IMR-90 (cell line): ENCODE measurements around the gene XCR1. TPM values are rescaled to one million over a fixed set of nuclear protein-coding genes. Genes with fewer than 3 reads are reported as not detected.

Experiments used
- ATAC-seq: fragments of 200-7000 bp; cut with Tn5 transposase; 2 replicates; pipeline ENCODE4 v1.9.1; 2020; ENCODE audit warnings: low read depth, mild to moderate bottlenecking, moderate library complexity
- BruUV-seq: library from RNA; stranded (reverse); fragments of 400-500 nt; replicated peaks from 2 replicates; lab custom pipeline; 2021; lab: Mats Ljungman, UMichigan
- CTCF ChIA-PET: fragments of 300-600 bp; formaldehyde crosslinking; extraction: SDS; loops from one replicate; lab custom pipeline; 2021; ENCODE audit warnings: antibody characterized with exemption; lab: Yijun Ruan, JAX
- POLR2A ChIA-PET: fragments of 300-600 bp; sonication (Branson Sonifier 250); formaldehyde crosslinking; loops from one replicate; lab custom pipeline; 2022; ENCODE audit warnings: antibody characterized with exemption; ENCODE audit not compliant: unreplicated experiment; lab: Charles Lee
- DNase-seq: peaks from one replicate; pipeline ENCODE4 v3.0.0; 2013
- H2AFZ ChIP-seq: replicated peaks from 2 replicates; pipeline ENCODE3; 2013; ENCODE audit warnings: low read length, mild to moderate bottlenecking; ENCODE audit not compliant: poor library complexity
- H2AK5ac ChIP-seq: 2 replicates; pipeline ENCODE4 v1.6.1; 2013; ENCODE audit warnings: low read depth, low read length, inconsistent platforms
- H2AK9ac ChIP-seq: replicated peaks from 2 replicates; pipeline ENCODE3; 2013; ENCODE audit warnings: mild to moderate bottlenecking, low read depth, low read length, moderate library complexity; ENCODE audit not compliant: poor library complexity
- H2BK120ac ChIP-seq: 2 replicates; pipeline ENCODE4 v1.6.1; 2013; ENCODE audit warnings: low read depth, low read length, inconsistent platforms
- H2BK15ac ChIP-seq: 3 replicates; pipeline ENCODE4 v1.6.1; 2013; ENCODE audit warnings: low read depth, low read length, inconsistent platforms
- H2BK20ac ChIP-seq: 2 replicates; pipeline ENCODE4 v1.6.1; 2013; ENCODE audit warnings: low read depth, mild to moderate bottlenecking, inconsistent platforms, low read length, moderate library complexity
- H2BK5ac ChIP-seq: 2 replicates; pipeline ENCODE4 v1.6.1; 2013; ENCODE audit warnings: mild to moderate bottlenecking, low read depth, low read length, inconsistent platforms; ENCODE audit not compliant: poor library complexity, severe bottlenecking
- H3K14ac ChIP-seq: replicated peaks from 2 replicates; pipeline ENCODE4 v1.6.1; 2013; ENCODE audit warnings: low read depth, low read length, inconsistent platforms
- H3K18ac ChIP-seq: 2 replicates; pipeline ENCODE4 v1.6.1; 2013; ENCODE audit warnings: low read depth, low read length, control low read depth
- H3K23ac ChIP-seq: 2 replicates; pipeline ENCODE4 v1.6.1; 2013; ENCODE audit warnings: low read depth, low read length, inconsistent platforms
- H3K27ac ChIP-seq: 2 replicates; pipeline ENCODE4 v1.5.1; 2013; ENCODE audit warnings: mild to moderate bottlenecking, control low read depth, low read length; ENCODE audit not compliant: insufficient read depth
- H3K27me3 ChIP-seq: 2 replicates; pipeline ENCODE4 v1.6.1; 2013; ENCODE audit warnings: low read length; ENCODE audit not compliant: control insufficient read depth, insufficient read depth
- H3K36me3 ChIP-seq: 2 replicates; pipeline ENCODE4 v1.6.1; 2013; ENCODE audit warnings: low read length, mixed read lengths; ENCODE audit not compliant: control insufficient read depth, insufficient read depth
- H3K4ac ChIP-seq: 2 replicates; pipeline ENCODE4 v1.6.1; 2013; ENCODE audit warnings: low read depth, low read length, inconsistent platforms
- H3K4me1 ChIP-seq: 2 replicates; pipeline ENCODE4 v1.6.1; 2013; ENCODE audit warnings: low read length, mixed read lengths; ENCODE audit not compliant: control insufficient read depth, insufficient read depth
- H3K4me2 ChIP-seq: 2 replicates; pipeline ENCODE4 v1.6.1; 2013; ENCODE audit warnings: low read depth, mild to moderate bottlenecking, control low read depth, low read length, moderate library complexity
- H3K4me3 ChIP-seq: 2 replicates; pipeline ENCODE4 v1.5.1; 2013; ENCODE audit warnings: low read depth, mild to moderate bottlenecking, control low read depth, low read length, moderate library complexity; ENCODE audit not compliant: insufficient read depth
- H3K56ac ChIP-seq: 2 replicates; pipeline ENCODE4 v1.6.1; 2013; ENCODE audit warnings: low read length, inconsistent platforms; ENCODE audit not compliant: insufficient read depth; ENCODE audit errors: extremely low read depth
- H3K79me1 ChIP-seq, 2 experiments: 2 replicates each; pipeline ENCODE4 v1.6.1; 2013; ENCODE audit warnings: low read length in 2 of 2, inconsistent platforms in 1 of 2, low read depth in 1 of 2
- H3K9ac ChIP-seq: 2 replicates; pipeline ENCODE4 v1.6.1; 2013; ENCODE audit warnings: low read depth, low read length, control low read depth
- H3K9me1 ChIP-seq: 2 replicates; pipeline ENCODE4 v1.6.1; 2013; ENCODE audit warnings: low read length, inconsistent platforms; ENCODE audit not compliant: insufficient read depth
- H3K9me3 ChIP-seq: 2 replicates; pipeline ENCODE4 v1.6.1; 2013; ENCODE audit warnings: low read length; ENCODE audit not compliant: control insufficient read depth, insufficient read depth
- H4K20me1 ChIP-seq: 2 replicates; pipeline ENCODE4 v1.6.1; 2013; ENCODE audit warnings: low read length, inconsistent platforms; ENCODE audit not compliant: insufficient read depth
- H4K5ac ChIP-seq: 2 replicates; pipeline ENCODE4 v1.6.1; 2013; ENCODE audit warnings: mild to moderate bottlenecking, low read depth, low read length, control low read depth
- H4K8ac ChIP-seq, 2 experiments: 2 replicates each; pipeline ENCODE4 v1.6.1; 2013; ENCODE audit warnings: low read depth in 2 of 2, low read length in 2 of 2, control low read depth in 1 of 2, inconsistent platforms in 1 of 2
- H4K91ac ChIP-seq: 2 replicates; pipeline ENCODE4 v1.6.1; 2013; ENCODE audit warnings: low read depth, low read length, inconsistent platforms; ENCODE audit not compliant: insufficient read depth
- CTCF ChIP-seq: conservative IDR thresholded peaks from 2 replicates; pipeline ENCODE4 v1.5.1; 2012; ENCODE audit warnings: mild to moderate bottlenecking, low read depth, low read length, improper control_type of control experiment
- MAFK ChIP-seq: IDR thresholded peaks from 2 replicates; pipeline ENCODE4 v1.6.1; 2012; ENCODE audit warnings: low read depth, low read length, improper control_type of control experiment
- MAZ ChIP-seq: IDR thresholded peaks from 2 replicates; pipeline ENCODE4 v1.6.1; 2012; ENCODE audit warnings: low read depth, mild to moderate bottlenecking, low read length, improper control_type of control experiment, moderate library complexity, borderline replicate concordance
- RAD21 ChIP-seq: IDR thresholded peaks from 2 replicates; pipeline ENCODE4 v1.6.1; 2012; ENCODE audit warnings: low read length, improper control_type of control experiment
- RFX5 ChIP-seq: IDR thresholded peaks from 2 replicates; pipeline ENCODE4 v1.8.0; 2012; ENCODE audit warnings: low read depth, mild to moderate bottlenecking, low read length, moderate library complexity
- SMC3 ChIP-seq: fragments of 150-350 bp; IDR thresholded peaks from 2 replicates; pipeline ENCODE4 v1.6.1; 2016; ENCODE audit warnings: low read depth, mild to moderate bottlenecking, antibody characterized with exemption, low read length, moderate library complexity
- USF2 ChIP-seq: fragments of 150-350 bp; IDR thresholded peaks from 2 replicates; pipeline ENCODE4 v1.6.1; 2017; ENCODE audit warnings: mild to moderate bottlenecking, antibody characterized with exemption, low read length, low read depth
- WGBS, 2 experiments: methylation state at CpG; one replicate each; pipeline versions ENCODE4 v1.1.5 to v1.1.7; 2013; ENCODE audit warnings: missing lambda C conversion rate in 2 of 2; ENCODE audit not compliant: insufficient read length in 1 of 2; ENCODE audit errors: extremely low coverage in 2 of 2; 5-methylcytosine and 5-hydroxymethylcytosine counted together
- dilution Hi-C: fragments of 300-500 bp; cut with HindIII; formaldehyde crosslinking; loops from one replicate; pipeline ENCODE4 v1.14.3; 2018; ENCODE audit warnings: low sequenced_read_pairs; ENCODE audit not compliant: unreplicated experiment
- in situ Hi-C: fragments of 300-500 bp; cut with MboI; formaldehyde crosslinking; loops from 3 replicates; pipeline ENCODE4 v1.14.3; 2019; ENCODE audit warnings: low sequenced_read_pairs, inconsistent platforms, mixed read lengths
- intact Hi-C: fragments of 100-400 bp; cut with micrococcal nuclease; formaldehyde crosslinking; loops from 2 replicates; pipeline ENCODE4 v1.10.0; 2022
- polyA plus RNA-seq, 3 experiments: library from polyadenylated mRNA; depleted of rRNA; stranded (reverse); fragments of >200 nt; gene quantifications; 2 replicates each; pipeline ENCODE4 v1.2.3, GENCODE V29; 2012; ENCODE audit warnings: low replicate concordance in 1 of 3
- total RNA-seq: library from RNA; depleted of rRNA; stranded (reverse); fragments of >200 nt; gene quantifications from 2 replicates; pipeline ENCODE4 v1.2.3, GENCODE V29; 2012

The XCR1 gene
- total and polyA plus RNA-seq, 2 of the 4 experiments (the other 2 are of a cell fraction), result not detected

GRCh38 chr3:46057716-46058115 lies 30.4 kb upstream of the XCR1 start:
- Histone ChIP-seq H3K27ac (no peak overlapping the region), H3K14ac (no peak overlapping the region), H3K23ac (no peak overlapping the region), H3K4ac (no peak overlapping the region), H3K4me2 (no peak overlapping the region), H3K4me1 (no peaks in the 10 kb centered on the region; the same call in 1 of the 2 replicates), H4K5ac (no peak overlapping the region), H3K36me3 (no peaks in the 10 kb centered on the region), H2AFZ (no peak overlapping the region), H3K9ac (no peak overlapping the region), H4K91ac (no peak overlapping the region), H3K27me3 (peaks cover 32% of the 10 kb centered on the region), H4K20me1 (no peaks in the 10 kb centered on the region), H2AK9ac (no peak overlapping the region), H3K79me1 (no peaks in the 10 kb centered on the region), H2BK15ac (no peak overlapping the region), H2BK5ac (no peak overlapping the region), H2AK5ac (no peak overlapping the region), H4K8ac (no peak overlapping the region), H2BK120ac (no peak overlapping the region), H3K56ac (no peak overlapping the region), H2BK20ac (no peak overlapping the region), H3K9me1 (no peaks in the 10 kb centered on the region), H3K9me3 (no peaks in the 10 kb centered on the region), H3K4me3 (no peak overlapping the region), H3K18ac (no peak overlapping the region)
- BruUV-seq, result no TSS peak
- CTCF ChIA-PET, result no interaction called here
- 60% methylated on average over 1 of the region's 3 CpGs; no CpG with 5 or more reads in 1 of the 2 experiments for whole genome bisulfite sequencing, 2 experiments
- POLR2A ChIA-PET, result no interaction called here
- in situ Hi-C loops (no loop called here), dilution Hi-C loops (no loop called here), intact Hi-C loops (no loop called here)
- DNase-seq (no peak), ATAC-seq (no peak)
- TF ChIP-seq USF2 (no peak), MAZ (no peak), CTCF (no peak), RAD21 (no peak), SMC3 (no peak), MAFK (no peak), RFX5 (no peak)
